ENCODE measurements around the gene DDX25.

The DDX25 gene

DNA sequence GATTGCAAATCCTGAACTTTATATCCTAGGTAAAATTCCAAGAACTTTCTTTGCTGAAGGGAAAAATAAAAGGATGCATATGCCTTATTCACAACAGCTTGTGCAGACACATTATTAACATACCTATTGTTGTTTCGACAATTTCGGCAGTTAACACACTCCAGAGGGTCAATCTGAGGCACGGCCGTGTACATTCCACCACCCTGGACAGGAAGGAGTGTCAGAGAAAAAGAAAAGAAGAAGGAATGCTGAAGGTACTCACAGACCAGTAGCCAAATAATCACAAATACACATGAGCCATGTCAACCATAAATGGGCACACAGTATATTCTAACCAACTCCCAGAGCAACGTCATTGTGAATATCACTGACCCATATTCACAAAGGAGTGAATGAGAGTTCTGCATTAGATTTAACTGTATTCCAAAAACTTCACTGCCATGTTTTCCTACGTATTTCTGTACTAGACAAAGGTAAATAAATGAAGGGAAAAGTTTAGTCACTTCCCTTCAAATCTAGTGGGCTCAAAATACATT lies 73.9 kb downstream of the DDX25 start:
- TF ChIP-seq, protein P1, sequence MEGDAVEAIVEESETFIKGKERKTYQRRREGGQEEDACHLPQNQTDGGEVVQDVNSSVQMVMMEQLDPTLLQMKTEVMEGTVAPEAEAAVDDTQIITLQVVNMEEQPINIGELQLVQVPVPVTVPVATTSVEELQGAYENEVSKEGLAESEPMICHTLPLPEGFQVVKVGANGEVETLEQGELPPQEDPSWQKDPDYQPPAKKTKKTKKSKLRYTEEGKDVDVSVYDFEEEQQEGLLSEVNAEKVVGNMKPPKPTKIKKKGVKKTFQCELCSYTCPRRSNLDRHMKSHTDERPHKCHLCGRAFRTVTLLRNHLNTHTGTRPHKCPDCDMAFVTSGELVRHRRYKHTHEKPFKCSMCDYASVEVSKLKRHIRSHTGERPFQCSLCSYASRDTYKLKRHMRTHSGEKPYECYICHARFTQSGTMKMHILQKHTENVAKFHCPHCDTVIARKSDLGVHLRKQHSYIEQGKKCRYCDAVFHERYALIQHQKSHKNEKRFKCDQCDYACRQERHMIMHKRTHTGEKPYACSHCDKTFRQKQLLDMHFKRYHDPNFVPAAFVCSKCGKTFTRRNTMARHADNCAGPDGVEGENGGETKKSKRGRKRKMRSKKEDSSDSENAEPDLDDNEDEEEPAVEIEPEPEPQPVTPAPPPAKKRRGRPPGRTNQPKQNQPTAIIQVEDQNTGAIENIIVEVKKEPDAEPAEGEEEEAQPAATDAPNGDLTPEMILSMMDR (IDR thresholded peaks at IDR 0.05; ENCODE audit: low read length, missing control alignments), result no peak
- H3K4me3 ChIP-seq (replicated peaks; ENCODE audit: low read depth, low read length), result no peak overlapping the region
- no peak for DNase-seq (ENCODE audit: low read depth)

Measured in fibroblast of pulmonary artery (primary cell).